GM18870 (cell line): ENCODE data around the gene ADCY5.
"Not testable (repeated sequence)": the region's sequence is repeated elsewhere in the genome, so short reads cannot be mapped to it uniquely, and the experiment has no call there.

Experiments used
- ATAC-seq: cut with Tn5 transposase; IDR thresholded peaks from one replicate; pipeline ENCODE4 v1.9.1; 2021; ENCODE audit warnings: moderate library complexity; ENCODE audit not compliant: unreplicated experiment

Gene ADCY5

GRCh38 chr3:123277106-123277505 lies 171.8 kb downstream of the ADCY5 start:
- no peak for ATAC-seq

DNA sequence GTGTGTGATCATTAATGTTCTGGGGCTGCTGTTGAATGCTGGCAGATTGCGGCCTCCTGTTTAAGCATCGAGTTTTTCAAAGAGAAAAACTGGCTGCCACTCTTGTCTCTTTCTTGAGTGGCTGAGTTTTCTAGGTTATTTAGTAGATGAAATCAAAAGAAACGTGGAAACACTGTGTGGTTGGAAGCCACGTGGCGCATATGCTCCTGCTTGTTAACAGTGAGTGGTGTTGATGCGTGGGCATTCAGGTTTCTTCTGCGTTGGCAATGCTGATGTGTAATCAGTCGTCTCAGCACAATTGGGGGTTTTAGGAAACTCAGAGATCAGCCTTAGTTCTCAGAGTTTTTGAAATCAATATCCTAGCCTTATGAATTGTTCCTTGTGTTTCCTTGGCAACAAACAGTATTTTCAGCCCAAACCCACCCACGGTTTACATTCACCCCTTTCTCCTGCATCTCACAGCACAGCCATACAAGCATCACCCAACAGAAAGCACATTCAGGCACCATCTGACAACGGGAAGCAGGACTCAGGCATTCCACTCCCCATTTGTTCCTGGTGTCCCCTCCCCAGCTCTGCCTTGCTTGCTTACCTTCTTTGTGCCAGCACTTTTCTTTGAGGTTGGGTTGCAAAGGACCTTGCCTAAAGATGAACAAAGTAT lies 172.4 kb downstream of the ADCY5 start:
- ATAC-seq = no peak

DNA sequence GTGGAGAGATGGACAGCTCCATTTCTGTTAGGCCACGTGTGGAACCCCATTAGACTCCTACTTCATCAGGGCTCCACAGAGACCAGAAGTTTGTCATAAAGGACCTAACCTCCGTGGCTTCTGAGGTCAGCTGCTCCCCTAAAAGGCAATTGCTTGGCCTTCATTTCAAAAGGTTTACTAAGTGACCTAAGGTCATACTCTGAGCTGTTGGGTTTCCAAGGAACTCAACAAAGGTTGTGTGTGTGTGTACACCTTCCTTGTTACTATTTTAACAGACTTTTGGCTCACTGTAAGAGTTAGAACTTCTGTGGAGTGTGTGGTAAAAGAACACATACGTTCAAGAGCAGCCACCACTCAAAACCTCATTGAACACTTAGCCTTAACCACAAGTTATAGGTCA lies 173.2 kb downstream of the ADCY5 start:
- ATAC-seq = no peak

DNA sequence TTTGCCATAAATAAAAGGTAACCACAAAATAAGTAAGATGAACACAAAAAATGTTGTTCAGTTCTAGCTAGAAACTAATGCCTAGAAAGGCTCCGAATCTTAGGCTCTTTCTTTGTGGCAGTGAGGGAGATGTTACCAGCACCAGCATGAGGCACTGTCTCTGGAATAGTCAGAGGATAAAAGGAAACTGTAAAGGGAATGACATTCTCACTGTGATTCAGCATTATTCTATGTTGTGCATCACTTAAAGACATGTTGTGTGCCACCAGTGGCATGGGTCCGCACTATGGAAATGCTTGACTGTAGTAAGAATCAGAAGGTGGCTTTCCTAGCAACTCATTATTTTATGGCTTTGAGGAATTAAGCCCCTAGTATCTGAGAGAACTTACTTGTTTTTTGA lies 176.3 kb downstream of the ADCY5 start:
- ATAC-seq = no peak

GRCh38 chr3:123271466-123272159 lies 177.3 kb downstream of the ADCY5 start:
- no peak for ATAC-seq

DNA sequence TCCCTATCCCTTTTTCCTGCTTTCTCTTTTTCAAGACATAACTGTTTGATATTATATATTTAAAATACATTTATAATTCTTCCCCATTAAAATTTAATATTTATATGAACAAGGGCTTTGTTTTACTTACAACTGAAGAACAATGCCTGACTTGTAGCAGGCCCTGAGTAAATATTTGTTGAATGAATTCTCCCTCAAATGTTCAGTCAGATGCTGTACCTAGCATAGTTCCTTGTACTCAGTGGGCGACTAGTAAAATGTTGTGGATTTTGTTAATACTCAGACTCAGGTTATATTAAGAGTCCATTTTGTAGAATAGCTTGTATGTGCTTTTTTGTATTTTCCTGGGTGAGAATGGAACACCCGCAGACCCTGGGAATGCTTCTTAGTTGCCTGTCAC lies 178.1 kb downstream of the ADCY5 start:
- no peak for ATAC-seq

GRCh38 chr3:123267821-123268220 lies 181.1 kb downstream of the ADCY5 start:
- ATAC-seq = no peak

GRCh38 chr3:123263941-123264340 lies 184.9 kb downstream of the ADCY5 start:
- ATAC-seq = no peak

GRCh38 chr3:123262868-123263267 lies 186.0 kb downstream of the ADCY5 start:
- ATAC-seq = no peak

DNA sequence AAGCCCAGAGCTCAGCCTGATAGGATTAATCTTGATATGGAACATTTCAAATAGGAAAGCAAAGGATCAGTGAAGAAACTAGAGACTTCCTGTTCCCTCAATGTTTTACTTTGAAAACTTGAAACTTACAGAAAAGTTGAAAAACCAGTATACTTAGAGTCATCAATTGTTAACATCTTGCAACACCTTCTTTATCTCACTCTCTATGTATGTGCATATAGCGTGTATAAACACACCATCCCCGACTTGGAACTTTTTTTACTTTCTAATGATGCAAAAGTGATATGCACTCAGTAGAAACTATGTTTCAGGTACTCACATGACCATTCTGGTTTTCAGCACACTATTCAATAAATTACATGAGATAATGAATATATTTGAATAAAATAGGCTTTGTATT lies 186.7 kb downstream of the ADCY5 start:
- no peak for ATAC-seq

GRCh38 chr3:123261666-123262065 lies 187.2 kb downstream of the ADCY5 start:
- ATAC-seq = no peak

GRCh38 chr3:123258811-123259420 lies 190.0 kb downstream of the ADCY5 start:
- no peak for ATAC-seq

DNA sequence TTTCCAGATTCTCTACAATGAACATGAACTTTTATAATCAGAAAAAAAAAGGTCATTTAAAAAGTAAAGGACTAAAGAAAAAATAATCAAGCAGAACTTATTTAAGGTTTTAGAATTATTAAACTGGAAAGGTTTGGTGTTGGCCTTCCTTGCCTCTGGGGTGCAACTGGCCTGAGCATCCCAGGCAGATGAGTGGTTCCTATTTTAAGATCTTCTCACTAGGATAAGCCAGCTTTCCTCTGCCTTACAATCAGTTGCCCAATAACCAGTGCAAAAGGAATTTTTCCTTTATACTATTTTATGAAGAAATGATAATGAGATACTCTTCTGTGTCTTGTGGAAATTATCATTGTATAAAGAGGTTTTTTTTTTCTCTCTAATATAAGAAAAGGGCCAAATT lies 190.5 kb downstream of the ADCY5 start:
- ATAC-seq = no peak

DNA sequence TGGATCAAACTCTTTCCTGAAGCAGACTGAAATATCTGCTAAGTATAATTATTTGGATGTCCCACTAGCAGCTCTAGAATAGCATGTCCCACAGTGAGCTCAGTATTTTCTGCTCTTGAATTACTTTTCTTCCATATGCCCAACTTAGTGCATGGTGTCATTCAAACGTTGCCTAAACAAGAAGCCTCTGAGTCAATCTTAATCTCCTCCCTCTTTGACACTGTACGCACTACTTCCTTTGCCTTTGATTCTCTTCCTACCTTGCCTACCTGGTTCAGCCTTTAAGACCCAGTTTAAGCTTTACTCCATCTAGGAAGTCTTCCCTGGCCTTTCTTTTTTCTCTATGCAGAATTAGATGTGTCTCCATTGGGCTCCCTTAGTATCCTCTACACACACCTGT lies 192.6 kb downstream of the ADCY5 start:
- ATAC-seq = no peak

DNA sequence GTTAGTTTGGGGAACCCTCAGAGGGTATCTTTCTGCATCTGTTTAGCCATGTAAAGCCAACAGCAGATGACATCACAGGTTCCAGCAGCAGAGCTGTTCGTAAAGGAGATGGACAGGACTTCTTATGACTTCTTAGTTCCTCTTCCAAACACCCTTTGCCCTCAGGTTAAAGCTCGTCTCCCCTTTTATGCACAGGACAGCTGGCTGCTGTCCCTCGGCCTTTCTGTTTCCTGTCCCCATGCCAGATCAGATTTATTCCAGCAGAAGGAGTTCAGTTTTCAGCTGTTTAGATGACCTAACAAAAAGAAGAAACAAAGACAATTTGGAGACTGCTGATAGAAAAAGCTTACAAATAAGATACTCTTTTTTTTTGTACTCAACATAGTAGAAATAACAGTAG lies 202.0 kb downstream of the ADCY5 start:
- ATAC-seq = no peak

DNA sequence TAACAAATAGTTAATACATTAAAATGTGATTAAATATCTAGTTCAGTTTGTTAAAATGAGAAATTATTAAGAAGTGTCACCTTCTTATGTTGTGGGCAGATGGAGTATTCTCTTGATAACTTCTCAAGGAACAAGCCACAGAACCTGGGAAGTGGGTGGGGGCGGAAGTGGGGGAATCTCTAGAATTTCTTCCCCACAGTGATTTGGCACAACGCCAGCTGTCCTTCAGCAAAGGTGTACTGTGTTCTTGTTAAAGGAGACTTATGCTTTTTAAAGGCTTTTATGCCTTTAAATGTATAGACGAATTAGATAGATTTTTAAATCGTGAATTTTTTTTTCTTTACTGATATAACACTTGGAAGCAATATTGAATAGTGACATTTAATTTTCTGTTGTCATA lies 204.8 kb downstream of the ADCY5 start:
- ATAC-seq = no peak

DNA sequence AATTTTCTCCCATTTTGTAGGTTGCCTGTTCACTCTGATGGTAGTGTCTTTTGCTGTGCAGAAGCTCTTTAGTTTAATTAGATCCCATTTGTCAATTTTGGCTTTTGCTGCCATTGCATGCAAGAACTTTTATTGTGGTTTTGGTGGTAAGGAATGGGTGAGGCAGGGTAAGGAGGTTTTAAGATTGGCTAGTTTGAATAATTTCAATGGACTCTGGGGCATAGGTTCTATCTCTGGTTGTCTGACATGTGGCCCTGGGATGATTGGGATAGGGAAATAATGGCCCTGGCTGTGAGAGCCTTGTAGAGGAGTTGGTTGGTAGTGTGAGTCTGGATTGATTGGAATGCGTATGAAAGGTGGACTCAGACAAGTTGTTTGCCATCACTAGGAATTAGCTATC lies 209.1 kb downstream of the ADCY5 start:
- no peak for ATAC-seq

- not testable (repeated sequence) for ATAC-seq
These were observed 209.7 kb downstream of the ADCY5 start for GRCh38 chr3:123239186-123239585.

DNA sequence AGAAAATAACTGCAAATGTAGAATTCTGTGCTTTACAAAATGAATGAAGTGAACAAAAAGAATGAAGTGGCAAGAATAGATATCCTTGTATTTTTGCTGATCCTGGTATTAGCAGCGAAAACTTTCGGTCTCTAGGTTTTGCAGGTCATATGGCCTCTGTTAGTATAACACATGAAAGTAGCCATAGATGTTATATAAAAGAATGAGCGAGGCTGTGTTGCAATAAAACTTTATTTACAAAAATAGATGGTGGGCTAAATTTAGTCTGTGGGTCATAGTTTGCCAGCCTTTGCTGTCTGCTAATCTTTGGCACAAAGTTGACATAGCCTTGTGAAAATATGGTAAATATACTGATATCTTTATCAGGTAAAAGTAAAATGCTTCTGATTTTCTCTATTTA lies 212.0 kb downstream of the ADCY5 start:
- no peak for ATAC-seq
